ENCODE results near the gene KCTD18. TPM values are rescaled to one million over a fixed set of nuclear protein-coding genes. Genes with fewer than 3 reads are reported as not detected.

KCTD18 gene
- total RNA-seq, 1 experiment from 2014 or later: 19.6 TPM

- no peak for DNase-seq
- POLR2A ChIA-PET (ENCODE audit: unreplicated experiment): no interaction called here
- Histone ChIP-seq H3K9me3 (ENCODE audit: insufficient read depth, low read depth) (no peaks in the 10 kb centered on the region), H3K4me2 (no peak overlapping the region), H3K27me3 (ENCODE audit: insufficient read depth, low read depth) (no peaks in the 10 kb centered on the region), H2AFZ (no peak overlapping the region), H3K27ac (no peak overlapping the region), H3K4me3 (no peak overlapping the region), H3K9me2 (ENCODE audit: insufficient read depth) (no peaks in the 10 kb centered on the region), H3K79me2 (ENCODE audit: low read depth) (no peaks in the 10 kb centered on the region), H3K4me1 (replicated peaks; ENCODE audit: insufficient read depth) (no peaks in the 10 kb centered on the region), H3F3A (ENCODE audit: insufficient read depth, low read depth) (no peaks in the 10 kb centered on the region), H4K20me1 (ENCODE audit: insufficient read depth) (no peaks in the 10 kb centered on the region), H3K36me3 (ENCODE audit: low read depth) (peaks cover 23% of the 10 kb centered on the region)
- intact Hi-C loops (cut with micrococcal nuclease; ENCODE audit: unreplicated experiment): no loop called here
- BruUV-seq (replicated peaks): no TSS peak
- TF ChIP-seq EZH2 (IDR thresholded peaks at IDR 0.05; ENCODE audit: low read depth) (no peak), CTCF (conservative IDR thresholded peaks at IDR 0.05) (no peak)
- CTCF ChIA-PET: no interaction called here
These were observed 43.1 kb downstream of the KCTD18 start for GRCh38 chr2:200466425-200467418.

- ChIA-PET POLR2A (ENCODE audit: unreplicated experiment) (no interaction called here), CTCF (no interaction called here)
- H4K20me1 ChIP-seq (ENCODE audit: insufficient read depth): no peaks in the 10 kb centered on the region
- no peak overlapping the region for H2AFZ ChIP-seq
- no peak overlapping the region for H3K4me3 ChIP-seq
- no peak for DNase-seq
- H3K36me3 ChIP-seq (ENCODE audit: low read depth): peaks cover 19% of the 10 kb centered on the region
- H3K9me3 ChIP-seq (ENCODE audit: insufficient read depth, low read depth): no peaks in the 10 kb centered on the region
- no peaks in the 10 kb centered on the region for H3K9me2 ChIP-seq (ENCODE audit: insufficient read depth)
- BruUV-seq (replicated peaks): no TSS peak
- no peaks in the 10 kb centered on the region for H3K79me2 ChIP-seq (ENCODE audit: low read depth)
- no peaks in the 10 kb centered on the region for H3K4me1 ChIP-seq (replicated peaks; ENCODE audit: insufficient read depth)
- intact Hi-C loops (cut with micrococcal nuclease; ENCODE audit: unreplicated experiment): no loop called here
- no peaks in the 10 kb centered on the region for H3F3A ChIP-seq (ENCODE audit: insufficient read depth, low read depth)
- H3K4me2 ChIP-seq: no peak overlapping the region
- H3K27ac ChIP-seq: no peak overlapping the region
- TF ChIP-seq EZH2 (IDR thresholded peaks at IDR 0.05; ENCODE audit: low read depth): no peak
- no peak for TF ChIP-seq CTCF (conservative IDR thresholded peaks at IDR 0.05)
- no peaks in the 10 kb centered on the region for H3K27me3 ChIP-seq (ENCODE audit: insufficient read depth, low read depth)
These were observed 46.4 kb downstream of the KCTD18 start for GRCh38 chr2:200463452-200463851.

GRCh38 chr2:200461846-200462710 is 47.8 kb downstream of the KCTD18 start:
- H3K36me3 ChIP-seq (ENCODE audit: low read depth): peaks cover 32% of the 10 kb centered on the region
- no peak for DNase-seq
- H3K9me3 ChIP-seq (ENCODE audit: insufficient read depth, low read depth): no peaks in the 10 kb centered on the region
- H3K4me1 ChIP-seq (replicated peaks; ENCODE audit: insufficient read depth): no peaks in the 10 kb centered on the region
- TSS peak; percentile 21 for BruUV-seq (replicated peaks)
- no peaks in the 10 kb centered on the region for H4K20me1 ChIP-seq (ENCODE audit: insufficient read depth)
- no peaks in the 10 kb centered on the region for H3K79me2 ChIP-seq (ENCODE audit: low read depth)
- no peaks in the 10 kb centered on the region for H3F3A ChIP-seq (ENCODE audit: insufficient read depth, low read depth)
- no peaks in the 10 kb centered on the region for H3K9me2 ChIP-seq (ENCODE audit: insufficient read depth)
- intact Hi-C loops (cut with micrococcal nuclease; ENCODE audit: unreplicated experiment): no loop called here
- no peak overlapping the region for H3K4me2 ChIP-seq
- 0 out of 2 replicates have a peak overlapping the region, but pooled peaks have one; percentile 18 for H3K27ac ChIP-seq
- no peaks in the 10 kb centered on the region for H3K27me3 ChIP-seq (ENCODE audit: insufficient read depth, low read depth)
- no peak for TF ChIP-seq CTCF (conservative IDR thresholded peaks at IDR 0.05)
- TF ChIP-seq EZH2 (IDR thresholded peaks at IDR 0.05; ENCODE audit: low read depth): no peak
- no peak overlapping the region for H3K4me3 ChIP-seq
- no peak overlapping the region for H2AFZ ChIP-seq
- CTCF ChIA-PET: interaction anchor here (0.5 kb wide), 1 partner anchor 548 kb away, joined by 3 read pairs; no protein-coding TSS in a partner anchor
- POLR2A ChIA-PET (ENCODE audit: unreplicated experiment): no interaction called here
